NCI-H146 treated with DMSO at 0.1 percent for 48 hours (cell line): Measurements from ENCODE around the gene EPB41L5.
"Not testable (repeated sequence)": the region's sequence is repeated elsewhere in the genome, so short reads cannot be mapped to it uniquely, and the experiment has no call there.

Experiments
- DNase-seq: peaks from one replicate; lab custom pipeline; 2025; ENCODE audit not compliant: unreplicated experiment; lab: John Stamatoyannopoulos, UW

EPB41L5 gene

DNA sequence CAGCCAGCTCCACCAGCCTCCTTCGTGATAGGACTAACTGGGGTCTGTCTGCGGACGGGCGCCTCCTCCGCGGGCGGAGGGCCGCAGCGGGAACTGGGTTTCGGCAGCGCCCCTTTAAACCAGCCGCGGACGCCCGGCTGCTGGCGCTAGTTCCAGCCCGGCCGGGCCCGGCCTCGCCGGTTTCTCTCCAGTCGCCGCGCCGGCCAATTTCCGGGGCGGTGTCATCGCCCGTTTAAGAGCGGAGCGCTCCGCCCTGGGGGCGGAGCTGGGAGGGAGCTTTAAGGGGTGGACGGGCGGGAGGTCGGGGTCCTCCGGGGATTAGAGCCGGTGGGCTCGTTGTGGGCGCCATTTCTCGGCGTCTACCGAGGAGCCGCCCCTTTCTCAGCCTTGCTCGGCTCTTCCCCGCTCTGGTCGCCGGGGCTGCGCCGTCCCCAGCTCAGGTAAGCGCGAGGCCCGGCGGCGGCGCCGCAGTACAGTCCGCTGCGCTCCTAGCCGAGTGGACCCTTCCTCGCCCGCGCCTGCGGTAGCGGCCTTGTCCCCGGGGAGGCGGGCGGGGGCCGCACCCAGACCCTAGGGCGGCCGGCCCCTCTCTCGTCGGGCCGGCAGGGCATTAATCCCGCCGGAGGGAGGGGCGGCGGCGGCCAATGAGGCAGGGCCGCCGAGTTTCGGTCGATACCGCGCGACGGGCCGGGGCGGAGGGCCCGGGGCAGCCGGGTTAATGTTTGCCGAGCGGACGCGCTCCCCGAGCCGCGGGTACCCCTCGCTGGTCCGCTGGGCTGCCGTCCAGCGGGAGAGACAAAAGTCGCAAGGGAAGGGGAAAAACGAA, at the start of gene EPB41L5:
EPB41L5 (plus strand) TSS at position 307 of the 826 bp plus-strand sequence. CDS start 6,008 bp downstream, outside the sequence.
- peak; percentile 93 for DNase-seq

DNA sequence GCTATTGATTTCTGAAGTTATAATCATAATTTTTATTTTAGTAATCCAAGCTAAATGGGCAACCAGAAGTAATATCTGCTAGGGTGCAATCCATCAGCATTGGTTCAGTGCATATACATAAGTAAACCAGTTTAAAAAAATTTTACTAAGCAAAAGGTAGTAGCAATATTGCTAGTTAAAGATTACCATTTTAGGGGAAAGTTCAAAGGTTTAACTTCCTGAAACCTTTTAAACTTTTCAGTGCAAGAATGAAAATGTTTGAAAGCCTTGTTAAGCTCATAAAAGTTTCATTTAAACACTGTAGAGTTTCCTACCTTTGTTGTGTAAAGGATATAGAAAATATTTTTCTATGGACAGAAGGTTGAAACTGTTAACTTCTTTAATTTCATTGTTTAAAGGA, 31.0 kb upstream of the EPB41L5 start:
- DNase-seq: no peak

DNA sequence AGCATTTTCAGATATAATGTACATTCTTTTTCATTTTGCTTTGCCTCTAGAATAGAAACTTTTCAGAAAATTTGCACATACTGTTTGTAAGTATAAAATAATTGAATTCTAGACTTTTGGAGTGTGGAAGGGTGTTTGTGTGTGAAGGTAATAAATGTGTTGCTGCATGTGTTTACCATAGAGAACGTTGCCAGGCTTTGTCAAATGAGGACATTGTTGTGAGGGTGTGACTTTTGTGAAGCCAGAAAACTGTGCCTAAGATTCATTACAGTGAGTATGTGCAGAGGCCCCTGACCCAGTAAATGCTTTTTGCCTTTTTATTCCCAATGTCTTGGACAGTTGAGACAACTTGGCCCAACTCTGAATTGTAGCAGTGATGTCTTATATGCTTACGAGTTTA, 30.4 kb upstream of the EPB41L5 start:
- no peak for DNase-seq

DNA sequence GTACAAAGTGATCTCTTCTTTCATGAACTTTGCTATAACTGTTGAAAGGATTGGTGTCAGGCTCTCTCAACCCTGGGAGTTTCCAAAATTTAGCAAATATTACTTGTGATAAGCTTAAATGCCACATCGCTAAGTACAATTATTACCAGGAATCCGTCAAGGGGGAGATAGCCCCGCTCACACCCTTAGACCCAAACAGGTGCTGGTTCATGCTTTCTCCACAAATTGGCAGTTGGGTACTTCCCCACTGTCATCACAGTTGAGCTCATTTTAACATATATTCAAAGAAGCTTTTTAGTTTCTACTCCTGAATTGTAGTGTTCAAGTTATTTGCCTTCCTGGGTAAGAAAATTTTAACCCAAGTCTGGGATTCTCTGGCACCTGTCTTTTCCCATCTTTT, 29.8 kb upstream of the EPB41L5 start:
- DNase-seq: no peak

DNA sequence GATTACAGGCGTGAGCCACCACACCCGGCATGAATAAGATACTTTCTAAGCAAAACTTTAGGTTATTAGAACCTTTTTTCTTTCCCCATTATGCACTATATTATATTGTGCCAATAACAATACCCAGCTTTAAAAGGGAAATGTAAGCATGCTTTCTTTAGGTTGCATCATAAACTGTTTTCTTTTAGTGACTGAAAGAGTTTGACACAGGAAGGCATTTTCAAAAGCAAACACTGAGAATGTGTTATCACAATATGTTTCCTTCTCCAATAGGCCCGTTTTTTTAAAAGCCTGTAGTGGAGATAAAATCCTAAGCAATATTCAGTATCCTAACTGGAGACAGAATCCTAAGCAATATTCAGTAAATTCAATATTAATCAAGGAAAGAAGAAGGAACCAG, 16.7 kb upstream of the EPB41L5 start:
- no peak for DNase-seq

DNA sequence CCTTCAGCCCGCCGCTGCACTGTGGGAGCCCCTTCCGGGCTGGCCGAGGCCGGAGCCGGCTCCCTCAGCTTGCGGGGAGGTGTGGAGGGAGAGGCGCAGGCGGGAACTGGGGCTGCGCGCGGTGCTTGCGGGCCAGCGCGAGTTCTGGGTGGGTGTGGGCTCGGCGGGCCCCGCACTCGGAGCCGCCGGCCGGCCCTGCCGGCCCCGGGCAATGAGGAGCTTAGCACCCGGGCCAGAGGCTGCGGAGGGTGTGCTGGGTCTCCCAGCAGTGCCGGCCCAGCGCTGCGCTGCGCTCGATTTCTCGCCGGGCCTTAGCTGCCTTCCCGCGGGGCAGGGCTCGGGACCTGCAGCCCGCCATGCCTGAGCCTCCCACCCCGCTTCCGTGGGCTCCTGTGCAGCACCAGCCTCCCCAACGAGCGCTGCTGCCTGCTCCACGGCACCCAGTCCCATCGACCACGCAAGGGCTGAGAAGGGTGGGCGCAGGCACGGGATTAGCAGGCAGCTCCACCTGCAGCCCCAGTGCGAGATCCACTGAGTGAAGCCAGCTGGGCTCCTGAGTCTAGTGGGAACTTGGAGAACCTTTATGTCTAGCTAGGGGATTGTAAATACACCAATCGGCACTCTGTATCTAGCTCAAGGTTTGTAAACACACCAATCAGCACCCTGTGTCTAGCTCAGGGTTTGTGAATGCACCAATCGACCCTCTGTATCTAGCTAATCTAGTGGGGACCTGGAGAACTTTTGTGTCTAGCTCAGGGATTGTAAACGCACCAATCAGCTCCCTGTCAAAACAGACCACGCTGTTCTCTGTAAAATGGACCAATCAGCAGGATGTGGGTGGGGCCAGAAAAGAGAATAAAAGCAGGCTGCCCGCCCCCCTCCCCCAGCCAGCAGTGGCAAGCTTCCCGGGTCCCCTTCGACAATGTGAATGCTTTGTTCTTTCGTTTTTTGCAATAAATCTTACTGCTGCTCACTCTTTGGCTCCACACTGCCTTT, 15.7 kb upstream of the EPB41L5 start:
- not testable (repeated sequence) for DNase-seq

DNA sequence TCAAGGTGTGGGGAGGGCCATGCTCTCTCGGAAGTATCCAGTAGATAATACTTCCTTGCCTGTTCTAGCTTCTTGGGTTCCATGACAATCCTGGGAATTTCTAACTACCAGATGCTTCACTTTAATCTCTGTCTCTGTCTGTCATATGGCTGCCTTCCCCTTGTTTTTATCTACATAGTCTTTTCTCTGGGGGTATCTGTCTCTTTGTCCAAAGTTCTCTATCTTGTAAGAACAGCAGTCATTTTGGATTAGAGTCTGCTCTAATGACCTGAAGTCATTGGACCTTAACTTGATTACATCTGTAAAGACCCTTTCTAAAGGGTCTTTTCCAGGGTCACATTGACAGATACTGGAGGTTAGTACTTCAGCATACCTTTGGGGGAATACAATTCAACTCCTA, 11.4 kb upstream of the EPB41L5 start:
- DNase-seq: no peak

DNA sequence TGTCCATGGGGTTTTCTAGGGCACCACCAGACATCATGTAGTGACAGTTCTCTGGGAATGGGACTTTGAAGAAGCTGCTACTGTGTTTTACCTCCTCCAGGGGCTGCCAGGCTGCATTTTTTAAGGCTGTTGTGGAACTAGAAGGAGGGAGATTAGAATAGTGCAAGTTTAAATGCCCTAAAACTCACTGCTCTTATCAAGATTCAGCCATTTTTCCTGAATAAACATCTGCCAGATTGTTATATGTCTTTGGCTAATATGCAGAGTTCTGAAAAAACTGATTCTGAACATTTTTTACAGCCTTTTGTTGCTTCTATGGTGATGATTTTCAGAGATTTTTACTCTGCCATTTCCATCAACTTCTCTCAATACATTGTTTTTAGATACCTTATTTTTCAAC, 8.6 kb upstream of the EPB41L5 start:
- no peak for DNase-seq

DNA sequence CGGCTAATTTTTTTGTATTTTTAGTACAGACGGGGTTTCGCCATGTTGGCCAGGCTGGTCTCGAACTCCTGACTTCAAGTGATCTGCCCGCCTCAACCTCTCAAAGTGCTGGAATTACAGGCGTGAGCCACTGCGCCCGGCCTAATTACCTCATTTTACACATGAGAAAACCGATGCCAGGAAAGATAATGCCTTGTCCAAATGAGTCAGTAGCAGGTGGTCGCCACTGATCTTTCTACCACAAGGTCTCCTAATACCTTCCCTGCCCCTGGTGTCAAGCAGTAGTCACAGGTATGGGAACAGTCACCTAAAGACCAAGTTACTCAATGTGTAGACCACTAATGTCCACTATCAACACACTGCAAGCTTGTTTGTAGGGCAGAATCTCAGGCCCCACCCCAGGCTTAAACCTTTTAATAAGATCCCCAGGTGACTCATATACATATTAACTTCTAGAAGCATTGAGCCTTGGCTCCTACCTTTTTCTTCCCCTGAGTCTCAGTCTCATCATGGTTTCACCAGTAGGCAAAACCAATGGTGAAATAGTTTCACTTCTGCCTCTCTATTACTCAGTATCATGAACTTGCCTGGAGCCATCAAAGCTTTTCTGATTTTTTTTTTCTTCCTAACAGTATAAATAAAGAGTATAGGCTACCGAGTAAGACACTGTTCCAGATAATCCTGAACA, 6.9 kb upstream of the EPB41L5 start:
- DNase-seq: no peak

DNA sequence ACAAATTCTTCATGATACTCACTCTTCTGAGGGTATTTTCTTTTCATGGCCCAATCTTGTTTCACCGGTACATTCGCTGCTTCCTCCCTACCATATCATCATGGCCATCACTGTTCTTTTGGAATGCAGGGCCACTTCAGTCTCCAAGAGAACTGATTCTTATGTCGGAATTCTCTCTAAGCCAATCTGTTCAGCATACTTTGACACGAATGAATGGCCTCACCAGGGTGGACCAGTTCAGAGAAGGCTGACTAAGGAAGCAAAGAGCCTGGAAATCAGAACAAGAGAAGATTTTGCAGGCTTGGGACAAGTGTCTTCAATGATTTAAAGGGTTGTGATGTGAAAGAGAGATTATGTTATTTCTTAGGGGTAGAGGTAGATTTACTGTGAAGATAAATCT, 5.0 kb upstream of the EPB41L5 start:
- no peak for DNase-seq

DNA sequence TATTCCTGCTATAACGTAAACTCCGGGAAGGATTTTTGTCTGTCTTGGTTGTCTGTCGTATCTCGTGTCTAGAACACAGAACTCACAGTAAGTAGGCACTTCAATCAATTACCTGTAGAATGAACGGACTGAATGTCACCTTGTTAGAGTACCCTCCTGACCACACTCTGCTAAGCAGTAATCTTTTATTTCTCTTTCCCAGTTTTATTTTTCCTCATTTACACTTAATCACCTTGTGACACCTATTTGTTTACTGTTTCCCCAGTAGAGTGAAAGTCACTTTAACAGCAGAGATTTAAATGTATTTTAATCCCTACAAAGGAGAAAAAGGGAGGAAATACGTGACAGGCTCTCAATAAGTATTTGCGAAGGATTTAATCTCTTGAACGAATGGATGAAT, 514 bp upstream of the EPB41L5 start:
- DNase-seq: peak; percentile 84

DNA sequence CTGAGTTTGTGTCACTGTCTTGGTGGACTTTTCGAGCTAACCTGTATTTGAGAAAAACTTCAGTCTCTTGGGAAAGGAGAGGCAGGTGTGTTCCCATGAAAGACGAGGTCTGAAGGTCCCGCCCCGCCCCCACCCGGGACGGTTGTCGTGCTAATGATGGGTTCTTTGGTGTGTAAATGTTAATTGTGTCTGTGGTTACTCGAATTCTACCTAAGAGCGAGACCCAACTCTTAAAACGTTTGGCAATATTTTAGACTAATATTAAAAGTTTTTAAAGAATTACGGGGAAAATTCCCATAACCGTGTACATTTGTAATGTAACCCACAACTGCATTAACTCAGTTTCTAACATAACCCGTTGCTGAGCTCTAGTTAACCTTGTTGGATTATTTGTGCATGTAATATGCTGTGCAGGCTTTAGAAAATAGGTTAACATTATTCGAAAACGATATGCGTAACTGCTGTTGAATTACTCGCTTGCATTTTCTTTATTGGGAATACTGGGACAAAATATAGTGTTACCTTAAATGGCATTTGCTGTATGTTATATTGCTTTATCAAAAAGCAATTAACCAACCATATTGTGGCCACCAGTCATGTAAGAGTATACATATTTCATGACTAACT, 833 bp downstream of the EPB41L5 start:
- no peak for DNase-seq

DNA sequence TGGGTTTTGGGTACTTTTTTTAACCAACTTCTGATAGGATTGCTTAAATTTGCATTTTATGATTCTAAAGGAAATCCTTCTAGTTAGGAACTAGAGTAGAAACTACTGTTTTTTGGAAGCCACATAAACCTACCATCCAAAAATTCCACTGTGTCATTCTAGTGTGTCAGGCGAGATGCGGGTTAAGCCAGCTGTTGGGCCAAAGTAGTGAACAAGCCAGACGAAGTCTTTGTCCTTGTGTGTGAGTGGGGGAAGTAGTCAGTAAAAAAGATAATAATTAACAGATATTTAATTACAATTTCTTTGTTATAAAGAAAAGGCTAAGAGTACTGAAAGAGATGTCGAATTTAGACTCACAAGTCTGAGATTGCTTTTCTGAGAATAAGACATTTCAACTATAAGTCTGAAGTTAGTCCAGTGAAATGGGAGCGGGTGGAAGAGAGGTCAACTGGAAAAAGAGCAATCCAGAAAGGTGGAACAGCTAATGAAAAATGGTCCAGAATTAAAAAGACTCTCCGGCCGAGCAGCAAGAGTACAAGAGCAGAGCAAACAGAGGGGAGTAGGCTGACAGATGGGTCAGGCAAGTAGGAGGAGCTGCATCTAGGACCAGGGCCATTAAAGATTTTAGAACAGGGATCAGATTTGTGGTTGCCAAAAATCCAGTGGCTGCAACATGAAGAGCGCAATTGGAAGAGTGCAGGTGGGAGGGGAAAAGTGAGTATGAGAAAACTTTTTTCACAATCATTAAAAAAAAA, 1.5 kb downstream of the EPB41L5 start:
- no peak for DNase-seq

DNA sequence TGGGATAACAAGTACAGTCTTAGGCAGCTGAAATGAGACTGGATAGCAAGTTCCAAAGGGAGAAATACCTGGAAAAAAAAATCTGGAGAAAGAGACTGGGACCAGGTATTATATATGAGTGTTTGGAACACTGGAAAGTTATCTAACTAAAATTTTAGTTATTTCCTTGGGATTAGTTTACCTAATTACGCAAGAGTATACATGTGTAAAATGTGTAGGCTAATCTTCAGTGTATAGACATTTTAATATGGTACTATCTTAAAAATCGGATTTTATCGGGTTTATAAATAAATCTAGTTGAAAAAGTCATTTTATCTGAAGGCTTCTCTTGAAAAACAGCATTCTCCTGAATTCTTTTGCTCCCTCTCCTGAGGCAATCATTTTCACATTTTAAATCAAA, 3.9 kb downstream of the EPB41L5 start:
- DNase-seq: no peak

DNA sequence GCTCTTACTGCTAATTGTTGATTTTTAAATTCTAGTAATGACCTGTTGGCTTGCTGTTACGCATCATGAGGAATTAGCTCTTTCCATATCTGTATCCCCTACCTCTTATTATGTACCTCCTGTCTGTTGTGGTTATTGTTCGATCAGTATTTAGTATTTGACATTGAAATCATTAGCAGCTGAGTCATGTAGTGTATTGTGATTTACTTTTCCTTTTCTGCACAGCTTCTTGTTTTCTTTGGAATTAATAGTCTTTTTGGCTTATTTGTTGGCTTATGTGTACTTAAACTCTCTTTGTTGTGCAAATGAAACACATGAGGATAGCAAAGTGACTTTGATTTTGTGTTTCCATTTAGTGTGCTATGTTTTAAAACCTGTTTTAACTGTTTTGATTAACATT, 4.3 kb downstream of the EPB41L5 start:
- DNase-seq: no peak

DNA sequence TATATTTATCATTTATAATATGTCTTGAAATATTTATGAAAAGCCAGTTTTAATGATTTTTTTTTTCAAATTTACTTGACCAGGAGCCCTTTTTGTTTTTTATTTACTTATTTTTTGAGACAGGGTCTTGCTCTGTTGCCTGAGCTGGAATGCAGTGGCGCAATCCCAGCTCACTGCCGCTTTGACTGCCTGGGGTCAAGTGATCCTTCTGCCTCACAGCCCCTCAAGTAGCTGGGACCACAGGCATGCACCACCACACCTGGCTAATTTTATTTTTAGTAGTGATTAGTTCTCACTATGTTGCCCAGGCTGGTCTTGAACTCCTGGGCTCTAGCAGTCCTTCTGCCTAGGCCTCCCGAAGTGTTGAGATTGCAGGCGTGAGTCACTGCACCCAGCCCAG, 5.7 kb downstream of the EPB41L5 start:
- DNase-seq: no peak

DNA sequence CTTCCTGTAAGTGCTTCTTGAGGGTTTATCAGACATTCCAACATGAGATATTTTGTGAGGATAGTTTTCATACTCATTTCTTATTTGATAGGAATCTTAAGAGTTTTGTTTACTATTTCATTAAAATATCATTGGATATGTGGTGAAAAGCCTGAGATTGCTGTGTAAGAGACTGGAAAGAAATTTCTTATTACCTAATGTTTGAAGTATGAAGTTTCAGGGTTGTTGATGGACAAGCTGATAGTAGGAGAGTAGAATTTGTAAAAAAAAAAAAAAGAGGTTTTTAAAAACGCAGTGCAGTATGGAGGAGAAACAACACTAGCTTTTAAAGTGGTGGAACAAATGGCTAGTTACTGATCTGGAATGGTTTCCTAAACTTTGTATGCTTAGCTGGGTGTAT, 7.7 kb downstream of the EPB41L5 start:
- no peak for DNase-seq

DNA sequence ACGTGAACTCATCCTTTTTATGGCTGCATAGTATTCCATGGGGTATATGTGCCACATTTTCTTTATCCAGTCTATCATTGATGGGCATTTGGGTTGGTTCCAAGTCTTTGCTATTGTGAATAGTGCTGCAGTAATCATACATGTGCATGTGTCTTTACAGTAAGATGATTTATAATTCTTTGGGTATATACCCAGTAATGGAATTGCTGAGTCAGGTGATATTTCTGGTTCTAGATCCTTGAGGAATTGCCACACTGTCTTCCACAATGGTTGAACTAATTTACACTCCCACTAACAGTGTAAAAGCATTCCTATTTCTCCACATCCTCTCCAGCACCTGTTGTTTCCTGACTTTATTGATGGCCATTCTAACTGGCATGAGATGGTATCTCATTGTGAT, 9.6 kb downstream of the EPB41L5 start:
- DNase-seq: not testable (repeated sequence)

DNA sequence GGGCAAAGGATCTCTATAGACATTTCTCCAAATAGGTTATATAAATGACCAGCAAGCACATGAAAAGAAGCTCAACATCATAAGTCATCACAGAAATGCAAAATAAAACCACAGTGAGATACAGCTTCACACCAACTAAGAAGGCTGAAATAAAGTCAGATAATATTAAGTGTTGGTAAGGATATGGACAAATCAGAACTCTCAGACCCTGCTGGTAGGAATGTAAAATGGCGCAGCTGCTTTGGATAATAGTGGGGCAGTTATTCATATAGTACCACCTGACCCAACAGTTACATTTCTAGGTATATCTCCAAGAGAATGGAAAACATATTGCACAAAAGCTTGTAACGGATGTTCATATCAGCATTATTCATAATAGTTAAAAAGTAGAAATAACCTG, 14.0 kb downstream of the EPB41L5 start:
- no peak for DNase-seq

DNA sequence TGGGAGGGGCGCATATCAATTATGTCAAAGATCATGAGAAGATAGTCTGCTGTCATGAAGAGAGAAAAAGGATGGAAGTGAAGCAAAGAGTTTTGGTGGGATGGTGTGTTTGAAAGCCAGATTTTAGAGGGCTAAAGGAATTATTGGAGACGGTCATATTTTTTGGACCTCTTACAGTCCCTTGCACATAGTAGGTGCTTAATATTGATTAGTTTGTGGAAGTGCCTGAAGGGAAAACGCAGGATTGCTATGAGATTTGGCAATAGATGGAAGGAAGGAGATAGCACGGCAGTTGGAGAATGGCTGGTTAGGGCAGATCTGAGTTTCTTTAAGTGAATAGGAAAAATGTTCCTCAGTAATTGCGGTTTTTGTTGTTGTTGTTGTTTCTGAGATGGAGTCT, 15.9 kb downstream of the EPB41L5 start:
- no peak for DNase-seq
